ENCODE results near the gene ANO1. TPM values are rescaled to one million over a fixed set of nuclear protein-coding genes. Genes with fewer than 3 reads are reported as not detected.

The ANO1 gene
- total RNA-seq, 2 experiments from 2014 or later: not detected

DNA sequence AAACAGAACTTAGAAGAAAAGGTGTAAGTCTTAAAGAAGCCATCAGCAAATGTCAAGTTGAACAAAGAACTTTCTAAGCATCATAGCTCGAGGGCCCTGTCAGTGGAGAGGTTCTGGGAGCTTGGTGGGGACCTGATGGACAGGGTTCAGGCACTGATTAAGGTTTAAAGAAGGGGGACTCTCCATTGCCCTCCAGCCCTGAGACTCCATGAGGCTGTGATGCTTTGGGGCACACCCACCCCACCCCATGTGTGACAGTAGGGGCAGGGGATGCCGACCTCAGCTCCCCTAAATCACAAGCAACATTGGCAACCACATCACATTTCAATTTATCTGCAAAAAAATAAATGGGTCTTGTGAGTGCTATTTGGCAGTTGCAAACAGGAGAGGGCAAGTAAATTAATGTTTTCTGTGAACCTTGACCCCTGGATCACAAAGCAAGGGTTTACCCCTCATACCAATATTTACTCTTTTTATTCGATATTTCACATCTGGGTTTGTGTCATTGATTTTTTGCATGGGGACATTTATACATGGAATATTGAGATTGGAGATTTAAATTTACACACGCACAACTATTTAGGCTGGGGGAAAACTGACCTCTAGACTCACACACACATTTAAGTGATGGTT lies 37.1 kb upstream of the ANO1 start:
- no peak overlapping the region for H3K27ac Mint-ChIP-seq
- ATAC-seq (ENCODE audit: poor library complexity) (no peak), DNase-seq (no peak)
- Histone ChIP-seq H3K4me3 (ENCODE audit: low read length) (no peak overlapping the region), H3K4me1 (ENCODE audit: insufficient read depth, low read length) (no peaks in the 10 kb centered on the region), H3K9me3 (ENCODE audit: control insufficient read depth in 1 of 2, insufficient read depth in 1 of 2, low read length in 2 of 2) (peaks cover 6 to 44% of the 10 kb centered on the region in 2 experiments), H3K27ac (ENCODE audit: low read depth in 1 of 2, low read length in 2 of 2) (no peak overlapping the region), H3K36me3 (ENCODE audit: insufficient read depth, low read length) (no peaks in the 10 kb centered on the region), H3K27me3 (ENCODE audit: control insufficient read depth in 1 of 2, insufficient read depth in 2 of 2, low read length in 2 of 2) (peaks cover 4 to 14% of the 10 kb centered on the region in 2 experiments)
- CTCF ChIA-PET: no interaction called here
- H3K4me1 Mint-ChIP-seq (ENCODE audit: low read depth): no peaks in the 10 kb centered on the region
- H3K9me3 Mint-ChIP-seq: peaks cover 19% of the 10 kb centered on the region
- POLR2A ChIA-PET: no interaction called here
- H3K27me3 Mint-ChIP-seq: peaks cover 32% of the 10 kb centered on the region
- TF ChIP-seq, protein P1, sequence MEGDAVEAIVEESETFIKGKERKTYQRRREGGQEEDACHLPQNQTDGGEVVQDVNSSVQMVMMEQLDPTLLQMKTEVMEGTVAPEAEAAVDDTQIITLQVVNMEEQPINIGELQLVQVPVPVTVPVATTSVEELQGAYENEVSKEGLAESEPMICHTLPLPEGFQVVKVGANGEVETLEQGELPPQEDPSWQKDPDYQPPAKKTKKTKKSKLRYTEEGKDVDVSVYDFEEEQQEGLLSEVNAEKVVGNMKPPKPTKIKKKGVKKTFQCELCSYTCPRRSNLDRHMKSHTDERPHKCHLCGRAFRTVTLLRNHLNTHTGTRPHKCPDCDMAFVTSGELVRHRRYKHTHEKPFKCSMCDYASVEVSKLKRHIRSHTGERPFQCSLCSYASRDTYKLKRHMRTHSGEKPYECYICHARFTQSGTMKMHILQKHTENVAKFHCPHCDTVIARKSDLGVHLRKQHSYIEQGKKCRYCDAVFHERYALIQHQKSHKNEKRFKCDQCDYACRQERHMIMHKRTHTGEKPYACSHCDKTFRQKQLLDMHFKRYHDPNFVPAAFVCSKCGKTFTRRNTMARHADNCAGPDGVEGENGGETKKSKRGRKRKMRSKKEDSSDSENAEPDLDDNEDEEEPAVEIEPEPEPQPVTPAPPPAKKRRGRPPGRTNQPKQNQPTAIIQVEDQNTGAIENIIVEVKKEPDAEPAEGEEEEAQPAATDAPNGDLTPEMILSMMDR (IDR thresholded peaks at IDR 0.05): no peak
- H3K4me3 Mint-ChIP-seq: no peak overlapping the region
- intact Hi-C loops (cut with DNase I, micrococcal nuclease): no loop called here
- no peaks in the 10 kb centered on the region for H3K36me3 Mint-ChIP-seq (ENCODE audit: low read depth)

DNA sequence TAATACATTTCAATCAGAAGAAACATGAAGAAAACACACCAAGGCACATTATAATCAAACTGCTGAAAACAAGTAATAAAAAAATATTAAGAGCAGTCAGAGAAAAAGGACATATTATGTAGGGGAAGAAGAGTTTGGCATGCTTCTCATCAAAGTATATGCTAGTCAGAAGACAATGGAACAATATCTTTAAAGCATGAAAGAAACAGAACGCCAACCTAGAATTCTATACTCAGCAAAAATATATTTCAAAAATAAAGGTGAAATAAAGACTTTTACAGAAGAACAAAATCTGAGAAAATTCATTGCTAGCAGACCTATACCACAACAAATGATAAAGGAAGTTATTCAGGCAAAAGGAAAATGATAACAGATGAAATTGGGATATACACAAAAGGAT lies 34.6 kb upstream of the ANO1 start:
- no peak overlapping the region for H3K27ac Mint-ChIP-seq

DNA sequence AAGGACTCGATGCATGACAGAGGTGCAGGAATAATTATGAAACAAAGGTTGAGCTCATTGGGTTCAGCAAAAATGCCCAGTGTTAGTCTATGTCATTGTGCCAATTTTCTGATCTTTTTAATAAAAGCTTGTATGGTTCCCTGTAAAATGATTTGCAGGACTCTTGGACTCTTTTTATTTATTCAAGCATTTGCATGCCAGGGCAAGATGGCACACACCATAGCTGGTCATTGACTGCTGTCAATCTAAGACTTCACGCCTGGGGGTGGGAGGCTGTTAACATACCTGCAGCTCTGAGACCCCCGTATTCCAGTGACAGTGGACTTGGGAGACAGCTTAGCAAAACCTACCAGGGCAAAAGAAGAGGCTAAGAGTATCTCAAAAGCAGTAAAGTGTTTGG lies 32.0 kb upstream of the ANO1 start:
- Mint-ChIP-seq H3K27me3 (peaks cover 39% of the 10 kb centered on the region), H3K36me3 (ENCODE audit: low read depth) (no peaks in the 10 kb centered on the region), H3K4me3 (no peak overlapping the region), H3K4me1 (ENCODE audit: low read depth) (no peaks in the 10 kb centered on the region), H3K9me3 (peaks cover 4% of the 10 kb centered on the region), H3K27ac (no peak overlapping the region)
- ChIA-PET POLR2A (no interaction called here), CTCF (no interaction called here)
- Histone ChIP-seq H3K9me3 (ENCODE audit: control insufficient read depth in 1 of 2, insufficient read depth in 1 of 2, low read length in 2 of 2) (peaks cover 0 to 31% of the 10 kb centered on the region in 2 experiments), H3K4me1 (ENCODE audit: insufficient read depth, low read length) (no peaks in the 10 kb centered on the region), H3K27me3 (ENCODE audit: control insufficient read depth in 1 of 2, insufficient read depth in 2 of 2, low read length in 2 of 2) (peaks cover 2 to 8% of the 10 kb centered on the region in 2 experiments), H3K27ac (ENCODE audit: low read depth in 1 of 2, low read length in 2 of 2) (no peak overlapping the region), H3K4me3 (ENCODE audit: low read length) (no peak overlapping the region), H3K36me3 (ENCODE audit: insufficient read depth, low read length) (no peaks in the 10 kb centered on the region)
- DNase-seq: no peak
- intact Hi-C loops (cut with DNase I, micrococcal nuclease): no loop called here
- no peak for ATAC-seq (ENCODE audit: poor library complexity)
- TF ChIP-seq, protein P1 (IDR thresholded peaks at IDR 0.05): no peak

More for the DNA sequence above, 34.6 kb upstream of the ANO1 start:
- no peaks in the 10 kb centered on the region for H3K4me1 ChIP-seq (ENCODE audit: insufficient read depth, low read length)
- no peak for ATAC-seq (ENCODE audit: poor library complexity)
- POLR2A ChIA-PET: no interaction called here
- Mint-ChIP-seq H3K27me3 (peaks cover 20% of the 10 kb centered on the region), H3K9me3 (peaks cover 9% of the 10 kb centered on the region), H3K36me3 (ENCODE audit: low read depth) (no peaks in the 10 kb centered on the region), H3K4me3 (no peak overlapping the region), H3K4me1 (ENCODE audit: low read depth) (no peaks in the 10 kb centered on the region)
- H3K27ac ChIP-seq (ENCODE audit: low read depth in 1 of 2, low read length in 2 of 2): no peak overlapping the region
- H3K9me3 ChIP-seq (ENCODE audit: control insufficient read depth in 1 of 2, insufficient read depth in 1 of 2, low read length in 2 of 2): peaks cover 0 to 36% of the 10 kb centered on the region in 2 experiments
- no peak for DNase-seq
- CTCF ChIA-PET: no interaction called here
- TF ChIP-seq, protein P1 (IDR thresholded peaks at IDR 0.05): no peak
- H3K27me3 ChIP-seq (ENCODE audit: control insufficient read depth in 1 of 2, insufficient read depth in 2 of 2, low read length in 2 of 2): peaks cover 2 to 14% of the 10 kb centered on the region in 2 experiments
- H3K36me3 ChIP-seq (ENCODE audit: insufficient read depth, low read length): no peaks in the 10 kb centered on the region
- no peak overlapping the region for H3K4me3 ChIP-seq (ENCODE audit: low read length)
- intact Hi-C loops (cut with DNase I, micrococcal nuclease): no loop called here

Data from CD4-positive, alpha-beta T cell (primary cell).